Fibroblast of upper back skin (primary cell): ENCODE measurements around the gene ZSCAN18.

Source experiments
- DNase-seq: peaks from one replicate; pipeline ENCODE4 v3.0.0-alpha.2; 2013

The ZSCAN18 gene

GRCh38 chr19:58042495-58043340, 55.3 kb downstream of the ZSCAN18 start:
- DNase-seq = no peak

GRCh38 chr19:58040751-58041525, 57.1 kb downstream of the ZSCAN18 start:
- DNase-seq = no peak

- DNase-seq = no peak
Measured at GRCh38 chr19:58038688-58039204, 59.3 kb downstream of the ZSCAN18 start.

GRCh38 chr19:58037927-58038687, 59.9 kb downstream of the ZSCAN18 start:
- DNase-seq = no peak

- DNase-seq = no peak
Measured at GRCh38 chr19:58035863-58036262, 62.2 kb downstream of the ZSCAN18 start.

GRCh38 chr19:58034477-58034793, 63.6 kb downstream of the ZSCAN18 start:
- DNase-seq = no peak
